SU-DHL-6 (cell line): Measurements from ENCODE around the gene POFUT2.

Source experiments
- CTCF ChIP-seq: fragments of 200-600 bp; sonication (generic); IDR thresholded peaks from one replicate; pipeline ENCODE4 v1.5.1; 2017; ENCODE audit warnings: antibody characterized with exemption, mild to moderate bottlenecking, low read length, moderate library complexity; ENCODE audit not compliant: insufficient read depth, poor library complexity, severe bottlenecking
- EZH2phosphoT487 ChIP-seq: fragments of 200-600 bp; sonication (generic), shearing (Covaris generic); conservative IDR thresholded peaks from 2 replicates; pipeline ENCODE4 v1.6.1; 2018; ENCODE audit warnings: mild to moderate bottlenecking, antibody characterized with exemption, low read length, moderate library complexity, mixed read lengths

GRCh38 chr21:45257673-45258341, 29.9 kb downstream of the POFUT2 start:
- TF ChIP-seq CTCF (no peak), EZH2phosphoT487 (no peak)
